Activated CD4-positive, alpha-beta T cell treated with anti-CD3 and anti-CD28 coated beads for 1 hour (primary cell): ENCODE data around the gene ZNF488.

Experiments used
- DNase-seq: peaks from one replicate; pipeline ENCODE4 v3.0.0-alpha.2; 2020

Gene ZNF488

DNA sequence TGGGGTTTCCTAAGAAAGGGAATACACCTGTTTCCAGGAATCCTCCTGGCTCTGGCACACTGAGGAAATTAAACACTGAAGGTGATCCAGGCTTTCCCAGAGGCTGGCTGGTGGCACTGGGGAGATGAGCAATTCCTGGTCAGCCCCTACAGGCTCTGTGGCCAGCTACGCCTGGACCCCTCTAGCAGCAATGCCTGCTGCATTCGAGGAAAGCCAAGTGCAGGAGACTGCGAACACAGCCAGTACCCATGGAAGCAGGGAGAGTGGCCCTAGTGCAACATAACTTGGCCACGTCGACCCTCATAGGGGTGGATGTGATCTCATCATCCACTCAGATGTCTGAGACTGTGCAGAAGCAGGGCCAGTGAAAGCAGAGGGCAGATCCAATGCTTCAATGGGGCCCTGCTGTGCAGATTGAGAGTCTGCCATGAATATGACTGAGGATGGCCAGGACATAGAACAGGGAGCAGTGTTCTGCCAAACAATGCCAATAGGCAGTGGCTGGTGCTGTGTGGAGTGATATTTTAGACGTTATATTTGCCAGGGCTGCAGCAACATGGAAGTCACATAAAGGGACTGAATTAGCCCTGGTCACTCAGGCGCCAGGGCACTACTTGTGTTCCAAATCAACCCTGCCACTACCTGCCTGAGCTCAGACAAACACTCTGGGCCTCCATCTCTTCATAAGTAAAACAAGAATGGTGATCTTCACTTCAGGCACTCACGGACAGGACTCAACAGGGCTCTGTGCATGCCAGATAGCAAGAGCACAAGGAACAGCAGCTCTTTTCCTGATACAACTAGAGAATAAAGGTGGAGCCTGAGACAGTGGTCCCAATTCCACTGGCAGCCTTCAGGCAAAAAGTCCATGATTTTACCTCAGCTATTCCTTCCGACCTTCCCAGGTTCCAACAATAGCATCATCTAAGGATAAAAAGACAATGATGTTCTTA lies 2.4 kb downstream of the ZNF488 start:
- no peak for DNase-seq

DNA sequence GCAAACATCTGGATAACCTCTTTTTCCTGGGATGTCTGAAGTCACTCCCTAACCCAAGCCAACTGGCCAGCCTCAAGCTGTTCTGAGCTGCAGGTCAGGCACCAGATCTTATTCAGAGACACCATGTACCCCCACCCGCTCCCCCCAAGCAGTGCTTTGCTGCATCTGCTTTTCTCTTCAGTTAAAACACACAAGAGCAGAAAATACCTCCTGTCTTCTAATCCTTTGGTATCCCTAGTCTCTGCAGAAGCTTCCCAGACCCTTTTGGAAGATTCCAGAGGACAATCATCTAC lies 3.0 kb downstream of the ZNF488 start:
- no peak for DNase-seq

DNA sequence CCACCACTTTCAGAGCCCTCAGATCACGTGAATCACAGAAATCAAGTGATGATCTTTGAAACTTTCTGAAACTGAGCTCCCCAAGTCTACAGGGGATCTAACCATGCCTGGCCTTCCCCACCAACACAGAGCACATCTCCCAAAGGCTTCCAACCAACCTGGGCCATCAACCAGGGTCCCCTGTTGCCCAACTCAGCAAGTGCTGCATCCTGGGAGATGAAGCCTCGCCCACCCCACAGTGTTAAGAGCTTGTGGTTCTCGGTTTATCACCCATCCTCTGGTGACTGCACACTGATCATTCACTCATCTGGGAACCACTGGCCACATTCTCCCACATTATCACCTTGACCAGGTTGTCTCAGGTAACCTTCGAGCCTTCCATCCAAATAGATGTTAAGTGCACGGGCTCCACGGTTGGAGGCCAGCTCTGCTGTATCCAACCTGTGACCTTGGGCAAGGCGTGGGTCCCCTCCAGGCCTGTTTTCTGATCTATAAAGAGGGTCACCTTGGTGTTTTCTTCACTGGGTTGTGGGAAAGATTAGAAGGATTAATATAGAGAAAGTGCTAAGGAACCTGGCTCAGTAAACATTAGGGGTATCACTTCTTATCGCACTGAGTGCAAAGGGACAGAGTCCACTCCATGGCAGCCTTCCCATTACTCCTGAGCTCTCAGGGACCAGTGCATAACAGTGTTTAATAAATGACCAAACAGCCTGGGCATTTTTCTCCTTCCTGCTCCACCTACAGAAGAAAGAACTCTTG lies 3.6 kb downstream of the ZNF488 start:
- DNase-seq: no peak

DNA sequence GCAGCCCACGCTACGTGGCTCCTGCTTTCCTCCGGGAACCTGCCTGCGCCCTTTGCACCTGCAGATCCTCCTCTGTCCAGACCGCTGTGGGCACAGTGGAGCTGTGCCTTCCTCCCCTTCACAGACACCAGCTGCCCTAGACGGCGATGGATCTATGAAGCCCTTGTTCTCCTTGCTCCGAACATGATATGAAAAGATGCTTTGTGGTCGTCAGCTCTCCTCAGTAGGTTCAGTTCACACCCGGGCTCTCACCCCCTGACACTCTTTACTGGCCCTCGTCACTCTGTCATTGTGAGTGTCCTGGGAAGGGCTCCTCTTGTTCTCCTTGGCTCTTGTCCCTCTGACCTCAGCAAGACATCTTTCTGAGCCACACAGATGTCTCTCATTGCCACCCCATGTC lies 4.2 kb downstream of the ZNF488 start:
- DNase-seq: no peak

DNA sequence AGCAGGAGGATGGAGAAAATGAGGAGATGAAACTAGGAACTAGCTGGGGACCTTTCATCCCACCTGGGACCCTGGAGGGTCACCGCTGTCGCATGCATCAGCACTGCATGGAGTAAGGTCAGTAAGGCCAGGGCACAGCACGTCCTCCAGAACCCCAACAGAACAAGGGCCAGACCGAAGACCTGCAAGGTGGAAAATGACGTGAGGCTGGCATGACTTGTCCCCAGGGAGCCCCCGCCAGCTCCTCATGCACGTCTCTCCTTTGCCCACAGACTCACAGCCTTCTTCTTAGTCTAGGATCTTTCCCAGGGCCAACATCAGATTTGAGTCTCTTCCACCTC lies 4.7 kb downstream of the ZNF488 start:
- no peak for DNase-seq

DNA sequence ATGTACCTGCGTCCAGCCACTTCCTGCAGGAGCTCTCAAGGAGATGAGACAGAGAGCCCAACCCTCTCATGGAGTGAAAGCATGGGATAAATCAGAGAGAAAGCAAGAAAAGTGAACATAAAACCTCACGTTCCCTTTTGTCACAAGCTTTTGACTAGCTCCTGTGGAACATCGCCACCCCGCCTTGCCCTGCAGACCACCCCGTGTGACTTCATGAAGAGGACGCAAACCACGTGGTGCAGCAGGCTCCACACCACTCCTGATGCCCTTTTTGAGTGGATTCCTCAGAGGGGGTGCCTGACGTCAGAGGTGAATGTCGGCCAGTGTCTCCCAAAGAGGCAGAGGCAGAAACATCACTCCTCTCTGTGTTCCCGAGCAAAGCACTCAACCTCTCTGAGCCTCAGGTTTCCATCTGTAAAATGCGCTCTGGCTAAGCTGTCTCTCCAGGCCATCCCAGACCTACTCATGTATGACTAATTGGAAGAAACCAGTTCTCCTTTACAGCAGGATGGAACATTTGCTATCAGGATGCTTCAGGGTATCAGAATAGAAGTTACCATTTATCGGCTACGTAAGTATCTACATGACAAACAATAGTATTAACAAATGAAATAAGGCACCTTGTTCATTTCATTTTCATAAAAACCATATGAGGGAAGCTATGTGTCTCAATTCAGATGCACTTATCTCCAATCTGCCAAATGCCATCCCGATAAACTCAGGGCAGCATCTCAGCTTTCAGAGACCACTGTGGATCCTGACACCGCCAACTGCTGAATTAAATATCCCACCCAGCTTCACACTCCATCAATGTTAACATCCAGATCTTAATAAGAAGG lies 5.3 kb downstream of the ZNF488 start:
- no peak for DNase-seq

DNA sequence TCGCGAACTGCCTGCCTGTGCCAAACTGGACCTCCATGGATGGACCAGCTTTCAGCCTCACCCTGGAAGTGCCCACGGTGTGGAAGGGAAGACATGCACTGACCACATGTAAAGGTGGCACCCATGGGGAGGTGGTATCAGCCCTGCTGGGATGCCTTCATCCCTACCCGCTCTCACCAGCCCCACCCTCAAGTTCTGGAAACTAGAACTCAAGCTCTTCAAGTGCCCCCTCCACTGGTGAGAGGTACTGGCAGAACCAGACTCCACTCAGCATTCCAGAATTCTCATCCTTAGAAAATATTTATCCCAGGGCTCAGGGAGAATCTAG lies 5.9 kb downstream of the ZNF488 start:
- DNase-seq: no peak

DNA sequence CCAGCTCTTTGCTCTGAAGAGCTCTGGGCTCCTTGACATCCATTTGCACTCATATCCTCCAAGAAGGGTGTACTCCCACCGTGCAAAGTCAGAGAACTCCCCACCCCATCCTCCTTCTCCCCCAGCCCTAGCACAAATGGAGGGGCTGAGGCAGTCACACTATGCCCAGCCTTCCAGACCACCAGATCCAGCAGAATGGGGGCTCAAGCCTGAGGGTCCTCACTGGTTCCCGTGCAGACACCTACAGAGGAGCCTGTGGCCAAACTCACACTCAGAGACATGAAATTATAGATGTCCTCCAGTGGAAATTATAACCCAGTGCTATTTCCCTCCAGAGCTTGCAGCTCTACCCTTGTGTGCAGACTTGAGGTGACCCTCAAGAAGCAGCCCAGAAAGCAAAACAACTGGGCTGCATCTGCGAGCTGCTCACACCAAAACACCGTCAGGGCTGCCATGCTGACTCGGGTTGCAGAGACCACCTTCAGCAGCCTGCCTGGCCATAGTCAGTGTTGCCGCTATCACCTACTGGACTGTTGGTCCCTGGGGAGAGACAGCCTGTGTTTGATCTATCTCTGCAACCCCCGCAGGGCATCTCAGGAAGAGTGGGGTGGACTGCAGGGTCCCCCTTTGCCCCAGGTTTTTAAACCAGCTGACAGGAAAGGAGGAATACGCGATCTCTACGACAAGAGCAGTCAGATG lies 7.4 kb downstream of the ZNF488 start:
- DNase-seq: no peak

DNA sequence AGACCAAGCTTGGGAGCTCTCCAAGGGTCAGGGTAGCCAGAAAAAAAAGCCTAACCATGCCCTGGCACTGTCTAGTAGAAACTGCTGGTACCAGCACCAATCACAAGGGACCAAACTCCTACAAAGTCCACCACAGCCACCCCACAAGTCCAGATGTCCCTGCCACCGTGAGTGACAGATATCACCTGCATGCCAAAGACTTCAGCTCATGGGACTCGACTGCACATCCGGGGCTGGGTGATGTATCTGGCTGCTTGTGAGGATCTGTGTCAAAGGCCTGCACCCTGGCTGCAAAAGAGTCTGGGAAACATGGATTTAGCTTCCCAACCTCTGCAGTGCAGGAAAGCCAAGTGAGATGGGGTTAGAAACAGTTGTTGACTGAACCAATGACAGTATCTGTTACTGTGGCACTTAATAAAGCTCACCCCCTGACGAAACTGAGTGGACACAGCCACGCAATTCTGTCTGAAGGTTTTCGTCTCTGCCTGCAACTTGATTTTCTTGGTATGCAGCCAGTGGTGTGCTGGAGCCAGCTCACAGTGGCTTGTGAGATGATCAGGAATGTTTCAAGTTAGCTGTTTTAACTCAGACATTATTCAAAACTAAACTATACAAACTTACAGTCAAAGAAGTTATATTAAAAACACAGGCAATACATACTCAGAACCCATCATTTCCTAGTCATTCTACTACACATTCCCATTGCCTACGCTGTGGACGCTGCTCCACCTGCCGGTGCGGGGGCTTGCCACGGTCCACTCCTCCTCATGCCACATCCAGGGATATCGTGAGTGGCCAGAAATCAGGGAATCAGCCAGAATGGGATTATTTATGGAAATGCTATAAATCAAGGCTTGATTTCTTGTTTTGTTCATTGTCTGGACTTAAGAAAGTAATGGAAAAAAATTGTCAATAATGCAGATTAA lies 9.2 kb downstream of the ZNF488 start:
- no peak for DNase-seq

DNA sequence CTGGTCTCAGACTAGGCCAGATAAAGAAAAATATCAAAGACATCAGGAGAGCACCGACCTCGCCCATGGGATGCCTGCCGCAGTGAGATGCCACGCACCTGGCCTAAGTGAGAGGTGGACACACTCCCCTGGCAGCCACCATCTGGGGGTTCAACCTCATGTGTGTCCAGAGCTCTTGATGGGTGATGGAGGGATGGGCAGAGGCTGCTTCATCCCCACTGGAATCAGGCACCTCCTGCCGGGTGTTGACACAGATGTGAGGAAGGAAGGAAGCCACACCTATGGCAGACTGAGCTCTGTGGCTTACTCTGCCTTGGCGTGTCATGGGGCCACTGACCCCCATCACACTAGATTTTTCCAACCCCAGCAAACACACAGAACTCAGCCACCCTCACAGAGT lies 11.4 kb downstream of the ZNF488 start:
- no peak for DNase-seq

DNA sequence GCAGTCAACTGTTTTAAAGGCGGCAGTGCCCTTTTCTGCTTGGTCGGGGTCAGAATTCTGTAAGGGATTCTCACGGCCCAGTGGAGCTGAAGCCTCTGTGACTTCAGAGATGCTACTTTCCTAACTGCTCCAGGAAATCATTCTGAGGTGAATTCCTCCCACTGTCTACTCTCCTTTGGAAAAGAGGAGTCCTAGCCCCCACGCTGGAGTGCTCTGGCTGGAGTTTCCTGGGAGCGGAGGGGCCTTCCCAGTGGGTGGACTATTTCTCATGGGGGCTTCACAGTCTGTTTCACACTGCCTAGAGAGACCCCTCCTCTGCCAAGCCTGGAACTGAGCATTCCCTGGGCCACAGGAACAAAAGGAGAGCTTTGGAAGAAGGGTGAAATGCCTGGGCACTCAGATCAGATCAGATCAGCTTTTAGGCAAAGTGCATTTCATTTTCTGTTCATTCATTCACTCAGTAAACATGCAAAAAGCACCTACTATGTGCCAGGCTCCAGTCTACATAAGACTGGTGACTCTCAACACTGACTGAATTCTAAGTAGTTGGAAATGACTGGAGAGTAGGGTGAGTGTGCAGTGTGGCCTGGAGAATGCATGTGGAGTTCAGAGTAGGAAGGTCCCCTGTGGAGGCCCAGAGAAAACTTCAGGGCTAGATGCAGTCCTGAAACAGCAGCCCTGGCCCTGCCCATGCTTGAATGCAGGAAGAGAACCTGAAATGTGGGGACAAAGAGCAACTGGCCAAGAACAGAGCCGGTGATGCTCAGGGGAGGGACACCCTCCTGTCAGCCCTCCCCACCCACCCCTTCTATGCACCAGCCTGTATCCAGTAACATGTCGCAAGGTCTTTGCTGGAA lies 12.2 kb downstream of the ZNF488 start:
- no peak for DNase-seq

DNA sequence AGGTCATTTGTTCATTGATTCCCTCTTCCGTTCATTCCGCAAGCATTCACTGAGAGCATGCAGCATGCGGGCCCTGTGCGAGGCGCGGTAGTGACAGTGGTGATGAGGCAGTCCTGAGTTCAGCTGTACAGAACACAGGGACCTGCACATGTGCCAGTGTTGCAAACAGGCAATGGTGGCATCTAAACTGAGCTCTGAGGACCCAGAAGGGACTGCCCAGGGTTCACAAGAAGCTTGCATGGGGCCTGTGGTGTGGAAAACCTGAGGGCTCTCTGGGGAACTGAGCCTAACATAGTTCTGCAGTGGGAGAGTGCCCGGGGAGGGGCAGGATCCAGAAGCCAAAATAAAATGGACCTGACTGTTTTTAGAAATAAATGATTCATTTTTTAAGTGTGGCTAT lies 13.2 kb downstream of the ZNF488 start:
- no peak for DNase-seq

DNA sequence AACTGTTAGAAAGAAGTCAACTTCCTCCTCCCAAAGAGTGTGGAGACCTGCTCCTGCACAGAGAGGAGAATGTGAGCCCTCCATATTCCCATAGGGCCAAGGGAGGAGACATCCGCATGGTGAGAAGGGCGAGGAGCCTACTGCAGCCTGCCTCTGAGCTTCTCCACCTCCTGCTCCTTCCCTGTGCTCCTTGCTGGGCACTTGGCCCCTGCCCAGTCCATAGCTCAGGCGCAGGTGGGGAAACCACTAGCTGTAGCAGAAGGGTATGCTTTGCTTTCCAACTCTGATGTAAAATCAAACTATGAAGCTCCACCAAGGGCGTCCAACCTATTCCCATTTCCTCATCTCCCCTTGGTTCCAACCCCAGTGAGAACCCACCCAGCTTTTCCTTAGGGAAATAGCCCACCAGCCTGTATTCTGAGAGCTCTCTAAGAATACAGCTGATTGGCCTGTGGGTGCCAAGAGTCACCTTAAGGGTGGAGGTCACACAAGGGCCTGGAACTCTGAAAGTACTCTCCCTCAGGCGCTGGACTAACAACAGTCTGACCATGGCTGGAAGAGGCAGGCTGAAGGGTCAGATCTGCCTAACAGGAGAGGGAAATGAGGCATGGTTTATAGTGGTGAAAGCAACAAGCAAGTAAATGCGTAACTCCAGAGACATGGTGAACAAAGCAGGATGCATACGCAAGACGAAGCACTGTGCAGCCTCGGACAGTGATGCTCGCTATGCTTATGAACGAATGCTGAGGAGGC lies 13.9 kb downstream of the ZNF488 start:
- no peak for DNase-seq

DNA sequence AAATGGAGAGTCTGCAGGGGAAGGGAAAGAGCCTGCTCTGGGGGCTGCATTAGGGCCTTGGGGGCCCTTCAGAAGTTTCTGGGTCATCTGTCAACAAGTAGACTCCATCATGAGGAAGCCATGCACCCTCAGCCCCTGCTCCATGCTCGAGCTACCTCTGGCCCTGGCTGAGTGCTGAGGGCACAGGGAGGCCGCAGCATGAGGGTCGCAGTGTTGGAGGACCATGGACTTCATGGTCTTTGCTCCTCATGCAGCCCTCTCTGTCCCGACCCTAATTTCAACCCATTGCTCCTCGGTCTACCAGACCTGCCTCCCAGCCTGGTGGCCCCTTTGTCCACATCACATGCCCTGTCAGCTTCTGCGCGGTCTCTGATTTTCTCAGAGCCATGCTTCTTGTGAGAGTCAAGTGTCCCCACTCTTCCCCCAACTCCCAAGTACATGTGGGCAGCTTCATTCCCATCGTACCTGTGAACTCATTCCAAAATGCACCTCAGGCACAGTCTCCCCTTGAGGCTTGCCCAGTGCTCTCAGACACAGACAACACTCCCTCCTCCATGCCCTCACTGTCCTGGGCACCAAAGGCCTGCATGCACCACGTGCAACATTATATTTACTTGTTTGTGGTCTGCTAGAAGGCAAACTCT lies 14.7 kb downstream of the ZNF488 start:
- no peak for DNase-seq

DNA sequence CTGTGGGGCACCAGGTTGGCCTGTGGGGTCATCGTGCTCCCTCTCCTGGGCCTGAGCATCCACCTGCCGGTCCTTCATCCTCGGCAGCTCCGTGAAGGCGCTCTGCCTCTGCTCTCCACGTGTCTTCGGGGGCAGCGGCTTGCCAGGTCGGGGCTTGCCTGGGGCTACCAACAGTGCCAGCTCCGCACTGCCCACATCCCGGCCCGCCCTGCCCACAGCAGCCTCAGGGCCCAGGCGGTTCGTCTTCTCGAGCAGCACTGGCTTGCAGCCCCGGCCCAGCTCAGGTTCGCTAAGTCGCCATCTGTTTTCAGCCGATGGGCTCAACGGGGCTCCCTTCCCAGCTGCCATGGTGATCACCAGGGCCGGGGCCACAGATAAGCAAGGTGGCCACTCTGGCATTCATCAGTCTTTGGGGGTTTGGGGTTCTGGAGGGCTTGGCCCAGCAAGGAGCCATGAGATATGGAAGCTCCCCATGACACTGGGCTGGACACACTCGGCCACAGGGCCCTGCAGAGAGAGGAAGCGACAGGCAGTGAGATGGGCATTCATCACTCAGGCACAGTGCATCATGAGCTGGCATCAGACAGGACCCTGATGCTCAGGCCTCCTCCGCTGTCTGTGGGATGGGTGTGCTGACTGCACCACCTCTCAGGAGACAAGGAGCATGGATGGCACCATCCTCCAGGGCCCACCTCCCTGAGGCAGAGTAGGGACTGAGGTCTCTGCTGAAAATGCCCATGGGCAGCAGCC lies 15.5 kb downstream of the ZNF488 start:
- DNase-seq: no peak

DNA sequence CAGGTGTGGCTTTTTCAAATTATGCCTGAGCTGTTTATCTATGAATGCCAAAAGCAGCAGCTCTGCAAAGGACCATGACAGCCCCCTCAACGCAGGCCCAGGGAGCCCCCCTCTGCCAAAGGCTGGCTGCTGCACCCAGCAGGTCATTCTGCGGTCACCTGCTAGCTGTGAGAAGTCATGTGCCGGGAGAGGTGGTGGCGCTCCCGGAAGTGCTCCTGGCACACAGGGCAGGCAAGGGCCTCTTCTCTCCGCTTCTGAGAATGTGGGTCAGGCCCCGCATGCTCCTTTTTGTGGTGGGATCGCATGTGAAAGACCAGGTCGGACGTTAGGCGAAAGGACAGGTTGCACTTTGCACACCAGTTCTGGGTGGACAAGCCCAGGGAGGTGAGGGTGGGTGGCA lies 16.4 kb downstream of the ZNF488 start:
- no peak for DNase-seq

DNA sequence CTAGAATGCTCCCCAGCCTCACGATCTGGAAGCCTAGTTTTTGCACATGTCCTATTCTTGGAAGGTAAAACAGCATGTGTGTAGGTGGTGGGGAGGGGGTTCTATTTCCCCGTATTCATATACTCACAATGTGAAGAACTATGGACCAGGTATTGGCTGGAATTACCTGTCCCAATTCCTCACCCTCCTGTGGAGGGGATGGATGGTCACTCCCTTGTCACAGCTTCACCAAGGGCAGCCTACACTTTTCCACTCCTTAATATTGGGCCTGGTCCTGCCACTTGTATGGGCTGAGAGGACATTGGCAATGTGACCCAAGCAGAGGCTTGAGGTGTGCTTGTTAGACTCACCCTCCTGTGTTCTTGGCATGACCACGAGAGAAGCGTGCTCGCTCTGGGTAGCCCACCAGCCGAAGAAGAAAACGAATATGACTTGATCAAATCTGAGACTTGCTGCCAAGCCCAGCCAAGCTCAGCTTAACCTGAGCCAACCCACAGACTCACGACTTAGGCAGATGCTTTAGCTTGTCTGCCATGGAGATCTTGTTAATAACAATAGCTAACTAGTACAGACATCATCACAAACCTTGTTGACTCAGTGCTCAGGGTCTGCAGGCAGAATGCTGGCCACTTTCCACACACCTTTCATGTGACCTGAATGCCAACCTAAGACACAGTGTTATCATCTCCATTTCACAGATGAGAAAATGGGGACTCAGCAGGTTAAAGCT lies 17.2 kb downstream of the ZNF488 start:
- DNase-seq: no peak

DNA sequence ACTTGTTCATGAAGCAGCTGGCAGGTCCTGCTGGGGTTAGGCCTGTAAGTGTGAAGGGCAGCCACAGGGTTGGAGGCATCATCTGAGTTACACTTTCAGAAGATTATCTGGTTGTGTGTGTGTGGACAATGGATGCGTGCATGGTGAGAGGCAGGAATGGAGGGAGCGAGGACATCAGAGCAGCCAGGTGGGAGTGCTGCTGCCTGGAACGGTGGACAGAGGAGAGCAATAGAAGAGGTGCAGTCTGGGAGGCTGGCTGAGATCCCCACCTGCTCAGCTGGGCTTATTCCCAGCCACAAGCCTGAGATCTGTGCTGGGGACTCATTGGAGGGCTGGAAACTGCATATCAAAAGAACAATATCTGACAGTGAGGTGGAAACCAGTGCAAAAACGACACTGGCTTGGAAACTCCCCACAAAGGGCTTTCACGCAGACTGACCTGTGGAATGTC lies 17.9 kb downstream of the ZNF488 start:
- DNase-seq: no peak
